Measurements from ENCODE around the gene COL5A3.

COL5A3 gene

GRCh38 chr19:10011974-10012373 is 1.7 kb upstream of the COL5A3 start:
- Histone ChIP-seq H3K79me2 (ENCODE audit: control insufficient read depth, insufficient read depth, low read length, unreplicated experiment) (no peaks in the 10 kb centered on the region), H3K27me3 (ENCODE audit: insufficient read depth, low read length) (0 out of 2 replicates have a peak, but pooled peaks cover 4% of the 10 kb centered on the region), H3K27ac (ENCODE audit: low read depth, low read length) (no peak overlapping the region), H3K4me3 (ENCODE audit: low read depth, low read length) (no peak overlapping the region), H2AFZ (ENCODE audit: low read length, unreplicated experiment) (no peak overlapping the region), H3K4me1 (ENCODE audit: control insufficient read depth, insufficient read depth, low read length, unreplicated experiment) (peaks cover 32% of the 10 kb centered on the region), H3K36me3 (ENCODE audit: insufficient read depth, low read length) (no peaks in the 10 kb centered on the region)

- H3K27me3 ChIP-seq (ENCODE audit: insufficient read depth, low read length) = 0 out of 2 replicates have a peak, but pooled peaks cover 4% of the 10 kb centered on the region
Observed at GRCh38 chr19:10010939-10011338, 635 bp upstream of the COL5A3 start.

GRCh38 chr19:10009714-10010224 is 535 bp downstream of the COL5A3 start:
- Histone ChIP-seq H3K27me3 (ENCODE audit: insufficient read depth, low read length) (0 out of 2 replicates have a peak, but pooled peaks cover 4% of the 10 kb centered on the region), H3K36me3 (ENCODE audit: insufficient read depth, low read length) (no peaks in the 10 kb centered on the region), H3K4me1 (ENCODE audit: control insufficient read depth, insufficient read depth, low read length, unreplicated experiment) (peaks cover 32% of the 10 kb centered on the region), H3K79me2 (ENCODE audit: control insufficient read depth, insufficient read depth, low read length, unreplicated experiment) (no peaks in the 10 kb centered on the region), H3K27ac (ENCODE audit: low read depth, low read length) (peak overlapping the region; percentile 95; the same call in 1 of the 2 replicates), H3K4me3 (ENCODE audit: low read depth, low read length) (peak overlapping the region; percentile 78), H2AFZ (ENCODE audit: low read length, unreplicated experiment) (no peak overlapping the region)

More at GRCh38 chr19:10010939-10011338, 635 bp upstream of the COL5A3 start:
- H3K4me3 ChIP-seq (ENCODE audit: low read depth, low read length) = no peak overlapping the region
- no peak overlapping the region for H3K27ac ChIP-seq (ENCODE audit: low read depth, low read length)
- no peaks in the 10 kb centered on the region for H3K79me2 ChIP-seq (ENCODE audit: control insufficient read depth, insufficient read depth, low read length, unreplicated experiment)
- no peak overlapping the region for H2AFZ ChIP-seq (ENCODE audit: low read length, unreplicated experiment)
- no peaks in the 10 kb centered on the region for H3K36me3 ChIP-seq (ENCODE audit: insufficient read depth, low read length)
- H3K4me1 ChIP-seq (ENCODE audit: control insufficient read depth, insufficient read depth, low read length, unreplicated experiment) = peaks cover 32% of the 10 kb centered on the region

- peak overlapping the region; percentile 95 for H3K27ac ChIP-seq (ENCODE audit: low read depth, low read length)
Observed at GRCh38 chr19:10008184-10008765, 2.0 kb downstream of the COL5A3 start.

GRCh38 chr19:10007371-10008183 is 2.7 kb downstream of the COL5A3 start:
- Histone ChIP-seq H2AFZ (ENCODE audit: low read length, unreplicated experiment) (no peak overlapping the region), H3K36me3 (ENCODE audit: insufficient read depth, low read length) (no peaks in the 10 kb centered on the region), H3K4me1 (ENCODE audit: control insufficient read depth, insufficient read depth, low read length, unreplicated experiment) (peaks cover 32% of the 10 kb centered on the region), H3K4me3 (ENCODE audit: low read depth, low read length) (no peak overlapping the region), H3K27ac (ENCODE audit: low read depth, low read length) (peak overlapping the region; percentile 95), H3K79me2 (ENCODE audit: control insufficient read depth, insufficient read depth, low read length, unreplicated experiment) (no peaks in the 10 kb centered on the region), H3K27me3 (ENCODE audit: insufficient read depth, low read length) (0 out of 2 replicates have a peak, but pooled peaks cover 4% of the 10 kb centered on the region)

More at GRCh38 chr19:10008184-10008765, 2.0 kb downstream of the COL5A3 start:
- Histone ChIP-seq H3K79me2 (ENCODE audit: control insufficient read depth, insufficient read depth, low read length, unreplicated experiment) (no peaks in the 10 kb centered on the region), H3K27me3 (ENCODE audit: insufficient read depth, low read length) (0 out of 2 replicates have a peak, but pooled peaks cover 4% of the 10 kb centered on the region), H3K36me3 (ENCODE audit: insufficient read depth, low read length) (no peaks in the 10 kb centered on the region), H3K4me3 (ENCODE audit: low read depth, low read length) (peak overlapping the region; percentile 49; the same call in 1 of the 2 replicates), H3K4me1 (ENCODE audit: control insufficient read depth, insufficient read depth, low read length, unreplicated experiment) (peaks cover 32% of the 10 kb centered on the region), H2AFZ (ENCODE audit: low read length, unreplicated experiment) (no peak overlapping the region)

- H3K4me3 ChIP-seq (ENCODE audit: low read depth, low read length) = no peak overlapping the region
Observed at GRCh38 chr19:10006752-10007323, 3.5 kb downstream of the COL5A3 start.

GRCh38 chr19:10006335-10006708 is 4.0 kb downstream of the COL5A3 start:
- Histone ChIP-seq H2AFZ (ENCODE audit: low read length, unreplicated experiment) (no peak overlapping the region), H3K79me2 (ENCODE audit: control insufficient read depth, insufficient read depth, low read length, unreplicated experiment) (no peaks in the 10 kb centered on the region), H3K27me3 (ENCODE audit: insufficient read depth, low read length) (no peaks in the 10 kb centered on the region), H3K4me3 (ENCODE audit: low read depth, low read length) (no peak overlapping the region), H3K36me3 (ENCODE audit: insufficient read depth, low read length) (no peaks in the 10 kb centered on the region), H3K27ac (ENCODE audit: low read depth, low read length) (peak overlapping the region; percentile 95; the same call in 1 of the 2 replicates), H3K4me1 (ENCODE audit: control insufficient read depth, insufficient read depth, low read length, unreplicated experiment) (peaks cover 32% of the 10 kb centered on the region)

More at GRCh38 chr19:10006752-10007323, 3.5 kb downstream of the COL5A3 start:
- peak overlapping the region; percentile 95 for H3K27ac ChIP-seq (ENCODE audit: low read depth, low read length)
- H2AFZ ChIP-seq (ENCODE audit: low read length, unreplicated experiment) = no peak overlapping the region
- H3K36me3 ChIP-seq (ENCODE audit: insufficient read depth, low read length) = no peaks in the 10 kb centered on the region
- no peaks in the 10 kb centered on the region for H3K79me2 ChIP-seq (ENCODE audit: control insufficient read depth, insufficient read depth, low read length, unreplicated experiment)
- H3K27me3 ChIP-seq (ENCODE audit: insufficient read depth, low read length) = no peaks in the 10 kb centered on the region
- peaks cover 32% of the 10 kb centered on the region for H3K4me1 ChIP-seq (ENCODE audit: control insufficient read depth, insufficient read depth, low read length, unreplicated experiment)

- no peak overlapping the region for H2AFZ ChIP-seq (ENCODE audit: low read length, unreplicated experiment)
- peaks cover 32% of the 10 kb centered on the region for H3K4me1 ChIP-seq (ENCODE audit: control insufficient read depth, insufficient read depth, low read length, unreplicated experiment)
- H3K36me3 ChIP-seq (ENCODE audit: insufficient read depth, low read length) = no peaks in the 10 kb centered on the region
- no peak overlapping the region for H3K4me3 ChIP-seq (ENCODE audit: low read depth, low read length)
- H3K27me3 ChIP-seq (ENCODE audit: insufficient read depth, low read length) = no peaks in the 10 kb centered on the region
- H3K79me2 ChIP-seq (ENCODE audit: control insufficient read depth, insufficient read depth, low read length, unreplicated experiment) = no peaks in the 10 kb centered on the region
- 0 out of 2 replicates have a peak overlapping the region, but pooled peaks have one; percentile 95 for H3K27ac ChIP-seq (ENCODE audit: low read depth, low read length)
Observed at GRCh38 chr19:10005632-10006334, 4.5 kb downstream of the COL5A3 start.

GRCh38 chr19:10004617-10005016 is 5.7 kb downstream of the COL5A3 start:
- no peak overlapping the region for H2AFZ ChIP-seq (ENCODE audit: low read length, unreplicated experiment)
- H3K4me1 ChIP-seq (ENCODE audit: control insufficient read depth, insufficient read depth, low read length, unreplicated experiment) = peaks cover 24% of the 10 kb centered on the region

GRCh38 chr19:10003271-10003670 is 7.0 kb downstream of the COL5A3 start:
- no peak overlapping the region for H3K4me3 ChIP-seq (ENCODE audit: low read depth, low read length)
- no peaks in the 10 kb centered on the region for H3K79me2 ChIP-seq (ENCODE audit: control insufficient read depth, insufficient read depth, low read length, unreplicated experiment)
- H3K36me3 ChIP-seq (ENCODE audit: insufficient read depth, low read length) = no peaks in the 10 kb centered on the region
- H3K27me3 ChIP-seq (ENCODE audit: insufficient read depth, low read length) = no peaks in the 10 kb centered on the region
- peaks cover 12% of the 10 kb centered on the region for H3K4me1 ChIP-seq (ENCODE audit: control insufficient read depth, insufficient read depth, low read length, unreplicated experiment)
- no peak overlapping the region for H2AFZ ChIP-seq (ENCODE audit: low read length, unreplicated experiment)
- H3K27ac ChIP-seq (ENCODE audit: low read depth, low read length) = no peak overlapping the region

More at GRCh38 chr19:10004617-10005016, 5.7 kb downstream of the COL5A3 start:
- H3K27ac ChIP-seq (ENCODE audit: low read depth, low read length) = no peak overlapping the region
- H3K27me3 ChIP-seq (ENCODE audit: insufficient read depth, low read length) = no peaks in the 10 kb centered on the region
- no peaks in the 10 kb centered on the region for H3K79me2 ChIP-seq (ENCODE audit: control insufficient read depth, insufficient read depth, low read length, unreplicated experiment)
- no peaks in the 10 kb centered on the region for H3K36me3 ChIP-seq (ENCODE audit: insufficient read depth, low read length)
- H3K4me3 ChIP-seq (ENCODE audit: low read depth, low read length) = no peak overlapping the region

All from ACC112 (cell line).